ENCODE results near the gene CHGA.

The CHGA gene

DNA sequence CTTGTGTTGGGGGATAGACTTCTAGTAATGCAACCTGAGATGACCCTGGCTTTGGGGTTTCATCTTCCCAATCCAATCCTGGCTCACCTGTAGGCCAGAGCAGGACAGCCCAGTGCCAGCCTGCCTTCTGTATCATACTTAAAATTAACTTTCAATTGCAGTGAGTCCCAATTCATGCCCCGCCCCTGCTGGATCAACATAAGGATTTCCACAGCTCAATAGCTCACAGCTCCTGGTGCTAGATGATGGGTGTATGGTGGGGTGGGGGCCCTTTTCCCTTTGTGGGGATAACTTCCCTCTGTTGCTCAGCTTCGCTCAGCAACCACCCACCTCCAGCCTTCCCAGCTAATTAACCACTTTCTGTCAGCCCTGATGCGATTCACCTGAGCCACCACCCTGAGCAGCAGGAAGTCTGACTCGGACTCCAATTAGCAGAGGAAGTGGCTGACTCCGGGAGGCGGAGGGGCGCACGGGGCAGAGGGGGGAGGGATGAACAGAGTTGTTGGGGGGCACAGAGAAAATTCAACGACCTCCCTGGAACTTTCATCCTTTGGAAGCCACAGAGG is 24.3 kb upstream of the CHGA start:
- no peaks in the 10 kb centered on the region for H4K20me1 ChIP-seq
- H3K27me3 ChIP-seq: no peaks in the 10 kb centered on the region
- no peaks in the 10 kb centered on the region for H3K36me3 ChIP-seq
- no peak for TF ChIP-seq Cebpa-rat (IDR thresholded peaks at IDR 0.05)
- no peak overlapping the region for H3K27ac ChIP-seq
- no peak overlapping the region for H3K4me3 ChIP-seq
- H3K4me2 ChIP-seq: peak overlapping the region in 1 of 11 experiments; percentile 15; a peak in 1 of 22 replicates
- no peak overlapping the region for H3K9ac ChIP-seq
- H3K9me3 ChIP-seq (replicated peaks in 1 of 11): peaks cover 0 to 12% (median 4%) of the 10 kb centered on the region in 11 experiments; a peak in 7 of 22 replicates
- peaks cover 0 to 9% (median 5%) of the 10 kb centered on the region in 10 experiments; a peak in 3 of 20 replicates for H3K4me1 ChIP-seq

DNA sequence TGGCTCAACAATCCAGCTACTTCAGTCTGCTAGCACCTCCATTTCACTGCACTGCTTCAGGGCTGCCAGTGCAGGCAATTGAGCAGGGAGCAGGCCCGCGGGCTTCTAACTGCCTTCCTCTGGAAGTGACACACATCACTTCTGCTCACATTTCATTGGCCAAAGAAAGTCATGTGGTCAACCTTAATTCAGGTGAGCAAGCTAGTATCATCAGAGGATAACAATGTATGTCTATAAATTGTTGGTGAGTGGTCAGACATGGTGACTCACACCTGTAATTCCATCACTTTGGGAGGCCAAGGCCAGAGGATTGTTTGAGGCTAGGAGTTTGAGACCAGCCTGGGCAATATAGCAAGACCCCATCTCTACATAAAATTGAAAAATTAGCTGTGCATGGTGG is 22.3 kb upstream of the CHGA start:
- Histone ChIP-seq H3K27ac (no peak overlapping the region), H3K9ac (no peak overlapping the region), H3K4me3 (no peak overlapping the region), H3K27me3 (no peaks in the 10 kb centered on the region), H3K36me3 (no peaks in the 10 kb centered on the region), H3K4me2 (no peak overlapping the region), H3K9me3 (replicated peaks in 1 of 11) (peaks cover 0 to 5% (median 0%) of the 10 kb centered on the region in 11 experiments; a peak in 2 of 22 replicates), H3K4me1 (peaks cover 0 to 9% (median 5%) of the 10 kb centered on the region in 10 experiments; a peak in 3 of 20 replicates), H4K20me1 (no peaks in the 10 kb centered on the region)
- no peak for TF ChIP-seq Cebpa-rat (IDR thresholded peaks at IDR 0.05)

DNA sequence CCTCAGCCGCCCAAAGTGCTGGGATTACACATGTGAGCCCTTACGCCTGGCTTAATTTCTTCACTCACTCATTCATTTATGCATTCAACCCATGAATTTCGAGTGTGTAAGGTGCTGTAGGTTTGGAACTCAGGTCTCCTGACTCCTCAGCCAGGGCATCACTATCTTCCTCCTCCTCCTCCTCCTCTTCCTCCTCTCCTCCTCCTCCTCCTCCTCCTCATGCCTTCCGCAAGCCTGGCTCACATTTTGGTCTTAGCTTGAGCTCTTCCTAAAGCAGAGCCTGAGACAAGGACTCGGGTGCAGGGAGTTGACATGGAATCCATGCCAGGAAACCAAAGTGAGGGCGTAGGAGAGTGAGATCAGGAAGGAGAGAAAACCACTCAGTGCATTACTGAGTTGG is 20.8 kb upstream of the CHGA start:
- Histone ChIP-seq H4K20me1 (no peaks in the 10 kb centered on the region), H3K4me2 (0 out of 22 replicates have a peak overlapping the region, but pooled peaks of 1 of the 11 experiments have one; percentile 14), H3K9ac (no peak overlapping the region), H3K27me3 (no peaks in the 10 kb centered on the region), H3K9me3 (replicated peaks in 1 of 11) (peaks cover 0 to 5% (median 0%) of the 10 kb centered on the region in 11 experiments; a peak in 2 of 22 replicates), H3K4me3 (no peak overlapping the region), H3K4me1 (peaks cover 0 to 9% (median 5%) of the 10 kb centered on the region in 10 experiments; a peak in 3 of 20 replicates), H3K36me3 (no peaks in the 10 kb centered on the region), H3K27ac (no peak overlapping the region)
- no peak for TF ChIP-seq Cebpa-rat (IDR thresholded peaks at IDR 0.05)

GRCh38 chr14:92902726-92903125 is 20.2 kb upstream of the CHGA start:
- H3K4me3 ChIP-seq: no peak overlapping the region
- no peak overlapping the region for H3K27ac ChIP-seq
- no peaks in the 10 kb centered on the region for H3K27me3 ChIP-seq
- H3K36me3 ChIP-seq: no peaks in the 10 kb centered on the region
- no peaks in the 10 kb centered on the region for H4K20me1 ChIP-seq
- no peak for TF ChIP-seq Cebpa-rat (IDR thresholded peaks at IDR 0.05)
- H3K4me1 ChIP-seq: peaks cover 0 to 9% (median 5%) of the 10 kb centered on the region in 10 experiments; a peak in 3 of 20 replicates
- peak overlapping the region in 1 of 11 experiments; percentile 14; a peak in 1 of 22 replicates for H3K4me2 ChIP-seq
- peaks cover 0 to 5% (median 0%) of the 10 kb centered on the region in 11 experiments; a peak in 2 of 22 replicates for H3K9me3 ChIP-seq (replicated peaks in 1 of 11)
- no peak overlapping the region for H3K9ac ChIP-seq

DNA sequence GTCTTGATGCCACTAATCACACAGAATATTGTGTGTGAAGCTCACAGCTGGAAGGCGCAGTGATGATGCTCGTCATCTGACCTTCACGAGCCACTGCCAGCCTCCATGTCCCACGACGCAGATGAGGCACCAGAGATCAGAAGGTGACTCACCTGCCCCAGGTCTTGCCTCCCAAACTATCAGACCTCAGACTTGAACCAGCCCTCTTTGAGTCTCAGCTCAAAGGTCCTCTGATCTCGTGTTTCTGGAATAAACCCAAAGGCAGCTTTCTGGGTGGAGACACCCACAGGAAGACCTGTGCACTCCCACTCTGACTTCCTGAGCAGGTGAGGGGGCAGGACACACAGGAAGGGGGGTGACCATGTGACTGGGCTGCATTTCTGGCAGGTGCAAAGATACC is 19.6 kb upstream of the CHGA start:
- Histone ChIP-seq H3K9me3 (replicated peaks in 1 of 11) (peaks cover 0 to 5% (median 0%) of the 10 kb centered on the region in 11 experiments; a peak in 2 of 22 replicates), H3K4me2 (no peak overlapping the region), H3K36me3 (no peaks in the 10 kb centered on the region), H3K4me1 (peaks cover 0 to 7% (median 4%) of the 10 kb centered on the region in 10 experiments; a peak in 3 of 20 replicates), H3K27ac (no peak overlapping the region), H4K20me1 (no peaks in the 10 kb centered on the region), H3K9ac (no peak overlapping the region), H3K4me3 (no peak overlapping the region), H3K27me3 (no peaks in the 10 kb centered on the region)
- no peak for TF ChIP-seq Cebpa-rat (IDR thresholded peaks at IDR 0.05)

- Histone ChIP-seq H3K9me3 (replicated peaks in 1 of 11) (peaks cover 0 to 2% (median 0%) of the 10 kb centered on the region in 11 experiments; a peak in 1 of 22 replicates), H3K4me2 (no peak overlapping the region), H3K27me3 (no peaks in the 10 kb centered on the region), H3K27ac (no peak overlapping the region), H3K9ac (no peak overlapping the region), H3K4me3 (no peak overlapping the region), H4K20me1 (no peaks in the 10 kb centered on the region), H3K36me3 (no peaks in the 10 kb centered on the region), H3K4me1 (0 out of 20 replicates have a peak, but pooled peaks cover 0 to 7% (median 0%) of the 10 kb centered on the region in 10 experiments)
- TF ChIP-seq Cebpa-rat (IDR thresholded peaks at IDR 0.05): no peak
Measured at GRCh38 chr14:92905667-92906066, 17.3 kb upstream of the CHGA start.

GRCh38 chr14:92906420-92906819 is 16.5 kb upstream of the CHGA start:
- Histone ChIP-seq H3K9ac (no peak overlapping the region), H3K4me2 (no peak overlapping the region), H3K4me1 (0 out of 20 replicates have a peak, but pooled peaks cover 0 to 7% (median 0%) of the 10 kb centered on the region in 10 experiments), H3K27me3 (no peaks in the 10 kb centered on the region), H3K27ac (no peak overlapping the region), H4K20me1 (no peaks in the 10 kb centered on the region), H3K4me3 (no peak overlapping the region), H3K36me3 (no peaks in the 10 kb centered on the region), H3K9me3 (replicated peaks in 1 of 11) (peaks cover 0 to 2% (median 0%) of the 10 kb centered on the region in 11 experiments; a peak in 1 of 22 replicates)
- TF ChIP-seq Cebpa-rat (IDR thresholded peaks at IDR 0.05): no peak

DNA sequence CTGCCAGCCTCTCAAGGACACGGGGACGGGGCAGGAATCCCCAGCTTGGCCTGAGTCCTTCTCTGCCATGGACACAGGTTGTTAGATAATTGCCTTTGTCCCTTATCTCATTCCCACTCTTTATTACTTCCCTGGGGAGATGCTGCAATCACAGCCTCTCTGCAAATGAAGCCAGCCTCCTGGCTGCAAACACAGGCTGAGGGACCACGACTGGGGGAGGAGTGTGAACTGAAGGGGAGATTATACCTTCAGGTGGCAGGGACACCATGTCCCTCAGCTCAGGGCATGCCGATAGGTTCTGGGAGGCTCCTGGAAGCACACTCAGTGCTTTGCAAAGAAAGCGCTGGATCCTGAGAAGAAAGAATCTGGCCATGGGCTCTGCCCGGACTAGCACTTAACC is 16.1 kb upstream of the CHGA start:
- H3K4me2 ChIP-seq: no peak overlapping the region
- H3K9ac ChIP-seq: no peak overlapping the region
- H3K27me3 ChIP-seq: no peaks in the 10 kb centered on the region
- no peak for TF ChIP-seq Cebpa-rat (IDR thresholded peaks at IDR 0.05)
- no peak overlapping the region for H3K27ac ChIP-seq
- H4K20me1 ChIP-seq: no peaks in the 10 kb centered on the region
- no peak overlapping the region for H3K4me3 ChIP-seq
- 0 out of 20 replicates have a peak, but pooled peaks cover 0 to 7% (median 0%) of the 10 kb centered on the region in 10 experiments for H3K4me1 ChIP-seq
- H3K9me3 ChIP-seq (replicated peaks in 1 of 11): peaks cover 0 to 2% (median 0%) of the 10 kb centered on the region in 11 experiments; a peak in 1 of 22 replicates
- H3K36me3 ChIP-seq: no peaks in the 10 kb centered on the region

- Histone ChIP-seq H3K27ac (no peak overlapping the region), H3K9ac (no peak overlapping the region), H3K4me1 (0 out of 20 replicates have a peak, but pooled peaks cover 0 to 6% (median 0%) of the 10 kb centered on the region in 10 experiments), H3K4me2 (no peak overlapping the region), H3K27me3 (no peaks in the 10 kb centered on the region), H4K20me1 (no peaks in the 10 kb centered on the region), H3K36me3 (no peaks in the 10 kb centered on the region), H3K4me3 (no peak overlapping the region), H3K9me3 (replicated peaks in 1 of 11) (peaks cover 0 to 3% (median 0%) of the 10 kb centered on the region in 11 experiments; a peak in 6 of 22 replicates)
- TF ChIP-seq Cebpa-rat (IDR thresholded peaks at IDR 0.05): no peak
Measured at GRCh38 chr14:92907316-92907911, 15.5 kb upstream of the CHGA start.
